Measurements from ENCODE around the gene LSM14A. TPM values are rescaled to one million over a fixed set of nuclear protein-coding genes. Genes with fewer than 3 reads are reported as not detected.

The LSM14A gene
- total and polyA plus RNA-seq, 2 of the 8 experiments (the other 6 are each of a cell fraction or from before 2014, with no cell fraction given), result 117 to 195 TPM

GRCh38 chr19:34275705-34276104, 103.4 kb downstream of the LSM14A start:
- POLR2A ChIA-PET (ENCODE audit: partially characterized antibody), result interaction anchor here (1.7 kb wide), 1 partner anchor 13 kb away, joined by 3 read pairs; no protein-coding TSS in a partner anchor
- no peak overlapping the region for H4K8ac ChIP-seq (ENCODE audit: extremely low read depth, insufficient read depth, low read length)
- H2AFZ ChIP-seq (ENCODE audit: low read length), result no peak overlapping the region
- peaks cover 2 to 10% of the 10 kb centered on the region in 2 experiments for H4K20me1 ChIP-seq (replicated peaks in 1 of 2; ENCODE audit: control insufficient read depth in 1 of 2, insufficient read depth in 2 of 2, low read length in 2 of 2)
- H3K4me1 ChIP-seq (replicated peaks in 1 of 4; ENCODE audit: control insufficient read depth in 3 of 4, insufficient read depth in 4 of 4, low read length in 3 of 4), result no peaks in the 10 kb centered on the region
- 100% methylated on average over 1 of the region's 1 CpG; no CpG with 5 or more reads in 1 of the 2 experiments for WGBS, 2 experiments (ENCODE audit: extremely low coverage in 1 of 2, insufficient coverage in 1 of 2, insufficient read length in 1 of 2, insufficient replicate concordance in 2 of 2, low coverage in 1 of 2, low lambda C conversion rate in 2 of 2, missing lambda C conversion rate in 1 of 2)
- peaks cover 0 to 36% of the 10 kb centered on the region in 2 experiments; a peak in 2 of 4 replicates for H3K79me2 ChIP-seq (ENCODE audit: control insufficient read depth in 1 of 2, insufficient read depth in 2 of 2, low read length in 2 of 2)
- H3K23me2 ChIP-seq (ENCODE audit: low read depth, low read length), result peaks cover 1% of the 10 kb centered on the region; the same call in 1 of the 2 replicates
- DNase-seq (ENCODE audit: low read depth in 1 of 2, low spot score in 2 of 2), result no peak
- H3K9me3 ChIP-seq (ENCODE audit: insufficient read depth in 2 of 2, low read depth in 1 of 2, low read length in 1 of 2), result no peaks in the 10 kb centered on the region
- no peak overlapping the region for H2BK120ac ChIP-seq (replicated peaks; ENCODE audit: low read depth, low read length)
- H3K79me1 ChIP-seq (ENCODE audit: low read depth, low read length), result peaks cover 8% of the 10 kb centered on the region
- H3K9ac ChIP-seq (replicated peaks in 1 of 4; ENCODE audit: extremely low read depth in 1 of 4, low read depth in 3 of 4, low read length in 3 of 4), result no peak overlapping the region
- TF ChIP-seq SUZ12 (IDR thresholded peaks at IDR 0.05; ENCODE audit: low read length) (no peak), ATF3 (IDR thresholded peaks at IDR 0.05; ENCODE audit: insufficient read depth, low read depth, low read length) (no peak), ATF2 (IDR thresholded peaks at IDR 0.05; ENCODE audit: low read length) (no peak), SP4 (IDR thresholded peaks at IDR 0.05; ENCODE audit: low read length) (no peak), SP2 (IDR thresholded peaks at IDR 0.05; ENCODE audit: low read length) (no peak), SRF (IDR thresholded peaks at IDR 0.05; ENCODE audit: low read depth, low read length) (no peak), KDM5A (IDR thresholded peaks at IDR 0.05; ENCODE audit: low read length) (no peak), SIRT6 (IDR thresholded peaks at IDR 0.05; ENCODE audit: low read length) (no peak), TAF7 (optimal IDR thresholded peaks at IDR 0.05; ENCODE audit: borderline replicate concordance, low read depth, low read length) (no peak), TAF1 (IDR thresholded peaks at IDR 0.05; ENCODE audit: low read depth, low read length) (no peak), POU5F1 (IDR thresholded peaks at IDR 0.05; ENCODE audit: low read depth, low read length) (no peak)
- FAIRE-seq, result no peak
- no peak overlapping the region for H3K27ac ChIP-seq (ENCODE audit: low read depth, low read length)
- H3K4ac ChIP-seq (replicated peaks; ENCODE audit: insufficient read length, low read depth, low read length), result no peak overlapping the region
- no peaks in the 10 kb centered on the region for H3K27me3 ChIP-seq (replicated peaks in 1 of 4; ENCODE audit: control insufficient read depth in 3 of 4, extremely low read depth in 1 of 4, insufficient read depth in 3 of 4, low read length in 3 of 4)
- H3K23ac ChIP-seq (ENCODE audit: insufficient read length), result no peak overlapping the region
- no peak overlapping the region for H3K18ac ChIP-seq (ENCODE audit: extremely low read depth, low read length)
- no peak overlapping the region for H4K5ac ChIP-seq (ENCODE audit: insufficient read length, low read depth, low read length)
- H2BK15ac ChIP-seq (ENCODE audit: low read length), result no peak overlapping the region
- H3K14ac ChIP-seq (ENCODE audit: insufficient read length), result no peak overlapping the region
- H2AK5ac ChIP-seq (ENCODE audit: low read depth, low read length), result no peak overlapping the region
- no peak overlapping the region for H3K4me2 ChIP-seq (ENCODE audit: insufficient read depth in 1 of 2, low read depth in 2 of 2, low read length in 2 of 2)
- H3K4me3 ChIP-seq (ENCODE audit: extremely low read depth in 1 of 4, insufficient read depth in 2 of 4, low read depth in 3 of 4, low read length in 4 of 4), result no peak overlapping the region
- CTCF ChIA-PET (ENCODE audit: partially characterized antibody), result no interaction called here
- H3K56ac ChIP-seq (replicated peaks; ENCODE audit: insufficient read length, low read depth, low read length), result no peak overlapping the region
- no peak overlapping the region for H4K91ac ChIP-seq (replicated peaks; ENCODE audit: insufficient read length, low read length)
- H2BK5ac ChIP-seq (ENCODE audit: low read depth, low read length), result no peak overlapping the region
- no peak overlapping the region for H2BK20ac ChIP-seq (ENCODE audit: low read length)
- H3K36me3 ChIP-seq (ENCODE audit: control insufficient read depth in 2 of 4, insufficient read depth in 4 of 4, low read length in 3 of 4), result no peaks in the 10 kb centered on the region
- no peak overlapping the region for H2BK12ac ChIP-seq (ENCODE audit: low read depth, low read length)
